Fibroblast of skin of abdomen (primary cell): ENCODE measurements around the gene NTF3.

ENCODE experiments used
- DNase-seq: peaks from one replicate; pipeline ENCODE4 v3.0.0-alpha.2; 2013

The NTF3 gene

DNA sequence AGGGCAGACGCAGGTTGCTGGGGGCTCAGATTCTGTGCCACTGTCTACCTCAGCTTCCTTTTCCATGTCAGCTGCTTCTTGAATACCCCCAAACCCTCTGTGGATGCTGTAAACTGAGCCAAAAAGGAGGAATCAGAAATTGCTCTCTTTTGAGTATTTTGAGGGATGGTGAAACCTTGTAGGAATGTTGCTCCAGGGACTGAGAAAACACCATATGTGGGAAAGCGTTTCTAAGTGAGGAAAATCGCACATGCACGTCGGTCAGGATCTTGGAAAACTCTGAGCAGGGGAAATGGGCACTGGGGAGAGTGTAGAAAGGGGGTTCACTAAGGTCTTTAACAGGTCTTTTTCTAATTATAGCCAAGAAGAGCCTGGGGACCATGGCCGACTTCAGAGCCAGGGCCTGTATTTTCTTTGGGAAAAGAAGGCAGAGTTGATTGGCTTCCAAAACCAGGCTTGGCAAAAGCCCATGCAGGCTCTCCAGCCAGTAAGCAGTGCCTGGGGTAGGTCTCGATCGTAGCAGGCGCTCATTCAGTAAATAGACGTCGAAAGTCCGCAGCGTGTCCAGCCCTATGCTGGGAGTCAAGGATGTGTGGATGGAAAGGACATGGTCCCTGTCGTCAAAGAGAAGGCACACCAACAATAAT, 58.0 kb downstream of the NTF3 start:
- DNase-seq: peak; percentile 55

DNA sequence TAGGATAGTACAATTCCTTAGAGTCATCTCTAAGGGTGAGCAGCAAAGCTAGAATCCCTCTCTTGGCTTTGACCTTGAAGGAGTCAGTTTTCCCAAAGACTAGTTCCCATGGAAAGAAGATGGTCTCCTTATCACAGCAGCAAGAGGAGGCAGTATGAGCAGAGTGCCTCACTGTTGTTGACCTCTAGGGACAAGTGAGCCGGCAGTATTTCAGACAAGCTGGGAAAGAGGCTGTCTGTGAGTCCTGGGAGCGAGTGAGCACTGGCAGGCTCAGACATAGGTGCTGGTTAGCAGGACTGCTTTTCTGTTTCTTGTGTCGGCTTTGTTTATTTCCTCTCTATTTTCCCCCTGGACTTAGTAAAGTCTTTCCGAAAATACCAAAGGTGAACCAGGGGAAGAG, 60.7 kb downstream of the NTF3 start:
- DNase-seq: no peak

DNA sequence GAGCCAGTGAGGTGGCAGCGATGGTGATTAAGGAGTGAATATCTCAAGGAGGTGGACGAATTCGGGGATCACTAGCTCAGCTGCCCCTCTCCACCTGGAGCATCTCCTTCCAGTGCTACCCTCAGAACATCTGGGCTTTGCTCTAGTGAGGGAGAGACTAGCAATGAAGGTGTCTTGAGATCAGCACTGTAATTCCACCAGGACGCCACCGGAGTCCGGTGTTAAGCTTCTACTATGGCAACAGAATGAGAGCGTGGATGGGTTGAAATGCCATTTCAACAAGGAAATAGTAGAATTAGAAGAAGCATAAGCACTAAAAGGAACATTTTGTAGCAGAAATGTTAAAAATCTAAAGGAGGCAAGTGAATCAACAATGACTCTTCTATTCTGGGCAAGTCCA, 61.1 kb downstream of the NTF3 start:
- no peak for DNase-seq

DNA sequence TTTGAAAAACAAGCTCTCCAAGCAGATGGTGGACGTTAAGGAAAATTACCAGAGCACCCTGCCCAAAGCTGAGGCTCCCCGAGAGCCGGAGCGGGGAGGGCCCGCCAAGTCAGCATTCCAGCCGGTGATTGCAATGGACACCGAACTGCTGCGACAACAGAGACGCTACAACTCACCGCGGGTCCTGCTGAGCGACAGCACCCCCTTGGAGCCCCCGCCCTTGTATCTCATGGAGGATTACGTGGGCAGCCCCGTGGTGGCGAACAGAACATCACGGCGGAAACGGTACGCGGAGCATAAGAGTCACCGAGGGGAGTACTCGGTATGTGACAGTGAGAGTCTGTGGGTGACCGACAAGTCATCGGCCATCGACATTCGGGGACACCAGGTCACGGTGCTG, 62.4 kb downstream of the NTF3 start:
- no peak for DNase-seq

DNA sequence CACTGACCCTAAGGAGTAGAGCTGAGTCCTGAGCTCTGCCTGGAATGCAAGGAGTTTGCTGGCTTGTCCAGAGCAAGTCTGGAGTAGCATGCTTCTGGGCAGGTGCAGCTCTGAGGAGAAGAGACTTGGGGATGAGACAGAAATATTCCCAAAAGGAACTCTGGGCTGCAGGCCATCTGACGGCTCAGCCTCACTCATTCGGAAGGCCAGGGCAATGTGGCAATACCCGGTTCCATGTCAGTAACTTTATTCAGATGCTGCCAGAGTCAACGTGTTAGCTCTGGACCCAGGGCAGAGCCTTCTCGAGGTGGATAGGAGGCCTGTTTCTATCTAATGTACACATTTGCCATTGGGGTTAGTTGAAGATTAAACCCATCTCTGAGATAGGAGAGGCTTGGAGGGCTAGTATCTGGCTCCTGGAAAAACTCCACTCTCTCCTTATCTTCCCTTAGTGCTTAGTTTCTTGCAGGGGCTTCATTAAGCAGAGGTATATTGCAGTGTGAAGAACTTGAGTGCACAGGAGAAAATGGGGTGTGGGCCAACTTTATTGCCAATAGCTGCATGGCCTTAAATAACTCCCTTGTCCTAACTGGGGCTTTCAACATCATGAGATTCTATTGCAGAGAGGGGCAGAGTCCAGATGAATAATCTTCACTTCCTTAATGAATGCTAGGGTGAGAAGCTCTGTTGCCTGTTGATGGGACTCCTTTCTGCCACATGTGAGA, 65.6 kb downstream of the NTF3 start:
- peak; percentile 34 for DNase-seq

DNA sequence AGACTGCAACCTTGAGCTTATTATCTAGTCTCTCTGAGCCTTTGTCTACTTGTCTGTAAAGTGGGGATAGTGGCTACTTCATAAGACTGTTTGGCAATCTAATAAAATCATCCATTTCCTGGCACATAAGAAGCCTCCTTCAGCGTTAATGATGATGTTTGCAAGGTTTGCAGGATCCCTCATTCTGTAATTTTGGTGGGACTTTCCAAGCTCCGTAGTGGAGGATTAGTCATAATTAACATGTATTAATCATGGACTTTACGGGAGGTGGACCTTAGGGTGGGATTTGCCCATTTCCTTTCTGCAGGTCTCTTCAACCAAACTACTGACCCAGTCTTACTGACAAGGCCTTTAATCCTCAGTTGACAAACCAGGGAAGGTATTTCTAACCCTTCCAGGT, 66.2 kb downstream of the NTF3 start:
- DNase-seq: peak; percentile 67

DNA sequence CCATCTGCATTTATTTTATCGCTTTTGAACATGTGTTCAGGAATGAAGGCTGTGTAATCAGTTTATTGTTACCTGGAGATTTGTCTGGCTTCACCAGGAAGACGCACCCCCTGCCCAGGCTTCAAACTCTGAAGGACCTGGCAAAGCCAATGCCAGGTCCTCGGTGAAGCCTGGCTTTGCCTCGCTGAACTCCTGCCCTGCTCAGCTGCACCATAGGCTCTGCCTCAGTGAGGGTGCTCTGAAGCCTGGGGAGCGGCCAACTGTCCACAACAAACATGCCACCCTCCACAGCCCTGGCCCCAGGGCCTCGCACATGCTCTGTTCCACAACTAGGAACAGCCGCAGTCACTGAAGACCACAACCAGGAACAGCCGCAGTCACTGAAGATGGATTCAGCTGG, 66.9 kb downstream of the NTF3 start:
- DNase-seq: no peak

DNA sequence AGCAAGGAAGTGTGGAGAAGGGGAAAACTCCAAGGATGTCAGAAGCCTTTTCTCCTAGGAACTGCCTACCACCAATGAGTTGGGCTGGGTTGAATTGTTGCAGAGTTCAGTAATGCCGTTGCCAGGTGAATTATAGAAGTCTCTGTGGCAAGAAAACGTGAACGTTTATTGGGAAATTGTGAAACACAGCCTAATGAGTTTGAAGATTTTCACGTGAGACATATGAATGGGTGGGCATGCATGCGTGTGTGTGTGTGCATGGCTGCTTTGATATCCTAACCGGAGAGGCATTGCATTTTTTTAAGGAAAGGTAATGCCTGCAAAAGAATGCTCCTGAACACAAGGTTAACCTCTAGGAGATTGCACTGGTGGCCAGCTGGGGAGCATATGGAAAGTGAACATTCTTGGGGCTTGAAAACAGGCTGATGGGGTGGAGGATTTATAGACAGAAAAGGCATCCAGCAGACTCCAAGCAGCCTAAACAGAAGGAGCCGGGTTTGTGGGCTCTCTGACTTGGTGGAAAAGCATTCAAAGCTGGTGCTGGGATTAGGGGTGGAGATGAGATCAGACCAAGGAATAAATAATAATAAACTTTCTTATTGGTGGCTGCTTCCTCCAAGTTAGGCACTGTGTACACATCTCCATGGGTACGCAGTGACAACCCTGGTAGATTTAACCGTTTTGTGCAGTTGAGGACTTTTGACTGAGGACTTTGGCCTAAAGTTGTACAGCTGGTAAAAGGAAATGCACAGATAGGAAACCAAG, 67.8 kb downstream of the NTF3 start:
- DNase-seq: peak; percentile 98

DNA sequence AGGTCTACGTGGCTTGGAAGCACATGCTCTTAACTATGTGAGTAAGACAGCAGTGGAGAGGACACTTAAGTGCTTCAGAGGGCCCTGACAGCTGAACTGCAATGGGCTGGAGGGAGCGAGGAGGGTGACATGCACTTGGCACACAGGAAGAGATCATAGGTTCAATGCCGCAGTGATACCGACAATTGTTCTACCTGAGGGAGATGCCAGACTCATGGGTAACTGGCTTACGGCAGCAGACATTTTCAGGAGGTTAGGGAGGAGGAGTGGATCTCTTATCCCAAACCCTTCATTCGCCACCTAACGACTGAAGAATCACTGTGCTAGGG, 68.4 kb downstream of the NTF3 start:
- no peak for DNase-seq

DNA sequence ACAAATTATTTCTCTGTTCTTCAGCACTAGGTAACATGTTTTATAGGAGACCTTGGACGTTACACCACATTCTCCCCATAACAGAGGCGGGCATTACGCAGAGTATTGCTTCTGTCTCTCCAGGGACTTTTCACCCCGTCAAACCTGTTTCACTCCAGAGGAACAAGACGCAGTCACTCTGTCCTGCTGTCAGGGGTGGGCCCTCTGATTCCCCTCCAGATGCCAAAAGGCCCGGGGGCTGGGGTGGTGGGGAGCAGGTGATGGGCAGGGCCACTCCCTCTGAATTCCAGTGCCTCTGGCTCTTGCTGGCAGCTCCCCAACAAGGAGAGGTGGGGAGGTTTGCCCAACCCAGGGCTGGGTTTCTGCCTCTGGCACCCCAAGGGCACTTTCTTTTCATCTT, 71.9 kb downstream of the NTF3 start:
- no peak for DNase-seq

DNA sequence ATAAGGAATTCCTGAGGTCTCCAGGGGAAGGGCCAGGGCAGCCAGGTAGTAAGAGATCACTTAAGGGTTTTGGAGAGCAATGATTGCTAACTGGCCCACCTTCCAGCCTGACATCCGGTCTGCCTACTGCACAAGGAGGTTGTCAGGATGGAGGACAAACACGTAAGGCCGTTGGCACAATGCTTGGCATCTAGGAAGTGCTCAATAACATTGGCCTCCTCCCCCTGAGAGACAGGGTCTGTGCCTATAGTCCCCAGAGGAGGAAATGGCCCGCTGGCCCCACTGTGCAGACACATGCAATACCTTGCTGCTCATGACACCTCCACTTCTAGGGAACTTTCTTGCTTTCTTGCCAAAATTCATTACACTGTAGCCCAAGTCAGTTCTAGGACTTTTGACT, 73.2 kb downstream of the NTF3 start:
- DNase-seq: no peak

DNA sequence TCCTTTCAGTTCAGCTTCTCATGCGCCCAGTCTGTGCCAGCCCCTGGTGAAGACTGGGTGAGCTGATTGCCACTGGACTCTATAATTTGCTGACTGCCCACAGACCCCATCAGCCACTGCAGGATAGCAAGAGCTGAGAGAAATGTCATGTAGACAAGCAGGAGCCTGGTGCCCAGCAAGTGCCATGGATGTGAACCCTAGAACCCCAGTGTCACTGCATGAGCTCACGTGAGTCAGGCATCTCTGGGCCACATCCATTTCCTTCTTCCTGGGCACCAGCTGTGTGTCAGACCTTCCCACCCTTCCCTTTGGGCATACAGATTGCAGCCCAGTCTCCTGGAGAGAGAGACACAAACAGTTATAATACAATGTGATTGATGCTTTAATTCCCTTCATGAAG, 73.8 kb downstream of the NTF3 start:
- DNase-seq: no peak

DNA sequence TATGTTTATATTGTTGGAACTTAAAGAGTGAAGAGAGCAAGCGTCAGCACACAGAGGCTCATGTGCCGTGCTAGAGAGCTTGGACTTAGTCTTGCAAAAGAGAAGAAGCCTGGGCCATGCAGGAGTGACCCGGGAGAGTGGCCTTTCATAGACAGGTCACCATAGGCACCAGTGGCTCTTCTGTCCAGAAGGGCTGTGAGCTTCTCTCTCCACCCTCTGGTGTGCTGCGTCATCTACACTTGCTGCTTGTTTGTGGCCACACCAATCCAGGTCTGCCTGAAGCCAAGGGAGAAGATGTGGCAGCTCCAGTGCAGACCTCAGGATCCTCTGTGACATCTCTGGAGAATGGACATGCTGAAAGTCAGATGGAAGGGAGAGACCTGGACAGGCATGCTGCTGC, 74.4 kb downstream of the NTF3 start:
- DNase-seq: no peak

DNA sequence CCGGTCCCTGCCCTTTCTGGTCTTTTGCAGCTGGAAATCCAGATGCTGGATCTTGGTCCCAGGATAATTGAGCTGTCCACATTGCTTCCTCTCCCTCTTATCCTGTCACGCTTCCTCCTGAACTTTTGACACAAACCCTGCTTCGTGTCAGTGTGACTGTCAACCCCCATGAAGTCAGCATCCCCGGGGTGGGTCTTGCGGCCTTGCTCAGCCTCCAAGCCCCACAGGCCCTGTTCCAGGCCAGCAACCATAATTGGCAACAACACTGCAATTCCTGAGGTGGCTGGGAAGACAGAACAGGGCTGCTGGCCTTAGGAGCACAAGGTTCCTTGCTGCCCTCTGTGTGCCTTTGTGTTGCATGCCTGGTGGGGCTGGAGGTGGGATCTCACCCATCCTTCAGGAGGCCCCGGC, 74.9 kb downstream of the NTF3 start:
- peak; percentile 29 for DNase-seq

DNA sequence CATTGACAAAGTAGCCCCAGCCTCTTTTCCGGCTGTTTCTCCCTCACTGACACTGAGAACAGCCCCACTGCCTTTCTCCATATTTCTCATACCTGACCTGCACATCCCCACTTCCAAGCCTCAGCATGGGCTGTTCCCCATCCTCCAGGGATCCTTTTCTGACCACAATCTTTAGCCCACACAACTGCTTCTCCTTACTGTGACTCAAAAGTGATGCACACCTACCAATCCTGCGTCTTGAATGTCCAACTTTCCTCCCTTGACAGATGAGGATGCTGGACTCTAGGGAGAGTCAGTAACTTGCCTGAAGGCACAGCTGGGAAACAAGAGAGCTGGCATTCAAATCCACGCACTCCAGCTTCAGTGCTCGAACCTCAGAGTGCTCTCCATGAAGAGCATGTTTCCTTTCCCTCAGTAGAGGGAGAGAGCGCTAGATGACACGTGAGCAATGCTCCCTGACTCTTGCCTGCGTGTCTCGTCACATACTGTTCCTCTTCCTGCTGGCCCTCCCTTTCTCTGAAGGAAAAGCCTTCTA, 75.6 kb downstream of the NTF3 start:
- DNase-seq: peak; percentile 49

DNA sequence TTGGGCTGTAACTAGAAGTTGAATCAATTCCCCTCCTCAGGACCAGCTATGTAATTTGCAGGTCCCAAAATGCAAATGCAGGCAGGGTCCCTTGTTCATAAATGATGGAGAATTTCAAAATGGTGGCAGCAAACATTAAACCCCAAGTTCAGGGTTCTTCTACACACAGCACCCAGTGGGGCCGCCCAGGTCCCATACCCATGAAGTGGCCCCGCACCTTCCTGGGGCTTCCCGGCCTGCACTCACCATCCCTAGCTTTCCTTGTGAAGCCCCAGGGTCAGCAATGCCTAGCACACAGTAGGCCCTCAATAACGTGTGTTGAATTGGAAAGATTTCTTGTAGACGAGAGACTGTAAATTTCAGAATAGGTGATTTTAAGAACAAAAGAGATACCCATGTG, 76.0 kb downstream of the NTF3 start:
- DNase-seq: no peak

DNA sequence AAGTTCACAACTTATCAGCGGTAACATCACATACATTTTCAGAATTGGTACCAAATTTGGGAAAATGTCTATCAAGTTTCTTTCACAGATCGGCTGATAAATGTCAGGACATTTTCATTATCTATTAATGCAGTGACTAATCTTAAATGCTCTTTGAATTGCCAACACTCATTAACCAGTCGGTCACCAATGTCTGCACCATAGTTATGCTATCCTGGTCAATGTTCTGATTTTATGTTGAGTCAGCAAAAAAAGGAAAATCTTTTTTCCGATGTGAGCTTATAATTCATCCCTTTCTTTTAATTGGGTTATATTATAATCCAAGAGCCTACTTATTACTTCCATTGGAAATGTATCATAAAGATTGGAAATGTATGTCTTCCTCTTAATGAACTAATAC, 77.2 kb downstream of the NTF3 start:
- no peak for DNase-seq

DNA sequence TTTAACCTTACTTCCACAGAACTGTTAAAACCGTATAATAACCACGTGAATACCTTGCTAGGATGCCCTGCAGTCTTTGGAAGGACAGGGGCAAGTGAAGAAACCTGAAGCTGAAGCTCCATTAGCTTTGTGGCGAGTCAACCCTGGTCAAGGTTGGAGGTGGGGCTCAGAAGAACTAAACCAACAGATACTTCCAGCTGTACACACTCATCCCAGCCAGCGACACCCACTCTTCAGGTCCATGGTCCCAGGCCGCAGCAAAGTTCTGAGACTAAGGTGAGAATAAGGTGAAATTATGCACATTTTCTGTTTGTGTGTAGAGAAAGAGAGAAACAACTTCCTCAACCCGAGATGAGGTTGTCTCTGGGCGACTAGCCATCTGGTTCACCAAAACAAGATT, 77.6 kb downstream of the NTF3 start:
- DNase-seq: no peak

DNA sequence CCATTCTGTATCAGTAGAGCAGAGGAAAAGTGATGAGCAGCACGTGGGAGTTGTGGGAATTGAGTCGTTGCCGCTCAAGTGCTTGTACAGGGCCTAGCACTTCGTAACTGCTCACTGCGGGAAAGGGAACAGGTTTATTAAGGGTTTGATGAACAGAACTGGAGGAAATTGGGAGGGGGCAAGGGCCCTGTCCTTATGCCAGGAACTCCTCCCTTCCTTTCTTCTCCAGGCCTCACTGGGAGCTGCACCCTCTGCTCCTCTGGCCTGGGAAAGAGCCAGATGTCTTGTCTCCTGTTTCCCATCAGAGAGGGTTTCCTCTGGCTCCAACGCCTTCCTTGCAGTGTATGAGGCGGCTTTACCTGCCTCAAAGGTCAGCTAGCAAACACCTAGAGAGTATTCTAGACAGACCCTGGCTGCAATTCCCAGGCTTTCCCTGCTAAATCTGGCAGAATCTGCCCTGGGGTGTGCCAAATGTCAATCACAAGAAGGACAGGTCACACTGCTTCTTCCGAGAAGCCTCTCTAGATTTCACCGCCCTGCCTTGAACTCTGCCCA, 78.4 kb downstream of the NTF3 start:
- DNase-seq: no peak

DNA sequence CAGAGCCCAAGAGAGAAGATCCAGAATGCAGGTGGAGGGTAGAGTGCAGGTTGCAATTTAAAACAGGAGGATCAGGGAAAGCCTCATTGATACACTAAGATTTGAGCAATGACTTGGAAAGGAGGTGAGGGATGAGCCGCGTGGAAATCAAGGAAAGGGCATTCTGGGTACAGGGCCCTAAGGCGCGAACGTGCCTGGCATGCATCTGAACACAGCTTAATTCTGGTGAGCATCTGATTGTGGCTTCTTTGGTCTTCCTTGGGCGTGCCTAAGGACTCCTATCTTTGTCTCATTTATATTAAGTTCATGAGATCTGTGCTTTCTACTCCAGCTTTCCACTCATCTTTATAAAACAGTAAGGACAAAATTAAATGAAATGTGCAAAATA, 79.3 kb downstream of the NTF3 start:
- DNase-seq: no peak

DNA sequence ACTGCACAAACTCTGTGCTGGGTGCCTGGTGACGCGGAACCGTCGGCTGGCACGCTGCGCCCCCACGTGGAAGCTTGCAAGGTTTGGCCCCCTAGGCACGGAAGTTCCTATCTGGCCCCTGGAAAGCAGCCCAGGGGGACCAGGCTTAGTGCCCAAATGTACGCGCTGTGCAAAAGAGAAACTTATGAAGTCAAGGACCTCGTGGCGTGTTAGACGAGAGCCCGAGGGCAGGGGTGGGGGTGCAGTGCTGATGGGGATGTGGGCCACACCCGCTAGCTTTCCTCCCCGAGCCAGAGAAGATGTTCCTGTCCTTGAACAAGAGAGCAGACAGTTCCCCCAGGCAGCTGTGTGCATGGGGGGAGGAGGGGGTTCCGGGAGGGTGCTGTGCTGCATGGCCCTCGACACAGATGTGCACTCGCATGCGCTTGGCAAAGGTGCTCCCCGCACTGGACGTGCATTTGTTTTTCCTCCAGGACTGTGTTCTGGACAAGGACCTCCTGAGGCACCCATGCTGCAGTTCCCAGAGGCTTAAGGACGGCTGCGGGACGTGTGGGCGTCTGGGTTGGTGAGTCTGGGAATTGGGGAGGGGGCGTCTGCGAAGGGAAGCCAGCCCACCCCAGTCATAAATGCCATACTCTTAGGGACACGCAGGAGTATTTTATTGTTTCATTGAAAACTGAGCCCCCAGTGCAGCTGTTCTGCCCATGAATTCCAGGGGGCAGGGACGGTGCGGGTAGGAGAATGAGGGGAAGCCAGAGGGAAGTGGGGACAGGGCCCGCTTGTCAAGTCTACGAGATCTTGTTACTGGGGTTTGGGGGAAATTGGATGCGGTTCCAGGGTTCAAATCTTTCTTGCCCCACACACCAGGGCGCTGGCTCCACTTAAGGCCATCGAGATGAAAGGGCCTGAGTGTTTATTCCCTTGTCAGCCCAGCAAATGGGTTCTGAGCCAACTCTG, 80.0 kb downstream of the NTF3 start:
- peak; percentile 52 for DNase-seq

DNA sequence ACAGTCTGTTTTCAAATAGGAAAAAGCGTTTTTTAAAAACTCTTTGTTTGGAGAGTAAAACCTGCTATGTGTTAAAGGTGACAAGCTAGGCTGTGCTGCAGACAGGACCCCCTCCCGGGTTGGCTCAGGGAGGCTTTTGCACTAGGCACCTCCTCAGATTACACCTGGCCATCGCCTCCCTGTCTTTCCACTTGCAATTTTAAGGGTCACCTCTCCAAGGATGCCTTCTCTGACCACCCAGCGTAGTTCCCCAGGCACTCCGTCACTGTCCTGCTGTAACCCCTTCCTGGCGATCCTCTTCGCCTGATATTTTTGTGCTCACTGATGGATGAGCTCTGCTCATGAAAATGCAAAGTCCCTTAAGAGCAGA, 80.7 kb downstream of the NTF3 start:
- no peak for DNase-seq
